Skeletal muscle satellite cell (primary cell): ENCODE measurements around the gene RIN1.
"Not testable (repeated sequence)": the region's sequence is repeated elsewhere in the genome, so short reads cannot be mapped to it uniquely, and the experiment has no call there.

Experiments
- H3K27me3 ChIP-seq: 2 replicates; pipeline ENCODE4 v1.7.0; 2013; ENCODE audit warnings: low read length; ENCODE audit not compliant: control insufficient read depth, insufficient read depth
- H3K36me3 ChIP-seq: 2 replicates; pipeline ENCODE4 v1.7.0; 2013; ENCODE audit warnings: mild to moderate bottlenecking, control low read depth, low read length; ENCODE audit not compliant: insufficient read depth
- H3K4me1 ChIP-seq: 2 replicates; pipeline ENCODE4 v1.7.0; 2013; ENCODE audit warnings: low read length; ENCODE audit not compliant: control insufficient read depth, insufficient read depth
- H3K4me2 ChIP-seq: 2 replicates; pipeline ENCODE4 v1.7.0; 2013; ENCODE audit warnings: mild to moderate bottlenecking, low read length
- H3K4me3 ChIP-seq: 2 replicates; pipeline ENCODE4 v1.7.0; 2013; ENCODE audit warnings: low read length
- H3K9ac ChIP-seq: 2 replicates; pipeline ENCODE4 v1.7.0; 2013; ENCODE audit warnings: mild to moderate bottlenecking, low read depth, low read length, moderate library complexity
- H3K9me3 ChIP-seq: replicated peaks from 2 replicates; pipeline ENCODE4 v1.7.0; 2013; ENCODE audit warnings: mild to moderate bottlenecking, control low read depth, low read length

Gene RIN1

GRCh38 chr11:66365711-66366619 lies 29.7 kb upstream of the RIN1 start:
- peaks cover 10% of the 10 kb centered on the region for H3K4me1 ChIP-seq
- H3K4me3 ChIP-seq: no peak overlapping the region
- H3K36me3 ChIP-seq: no peaks in the 10 kb centered on the region
- no peak overlapping the region for H3K4me2 ChIP-seq
- H3K9me3 ChIP-seq: no peaks in the 10 kb centered on the region
- peaks cover 18% of the 10 kb centered on the region for H3K27me3 ChIP-seq
- H3K9ac ChIP-seq: no peak overlapping the region

- H3K4me1 ChIP-seq: peaks cover 4% of the 10 kb centered on the region
- H3K27me3 ChIP-seq: peaks cover 16% of the 10 kb centered on the region
- H3K36me3 ChIP-seq: no peaks in the 10 kb centered on the region
- no peak overlapping the region for H3K4me2 ChIP-seq
- H3K4me3 ChIP-seq: no peak overlapping the region
- no peak overlapping the region for H3K9ac ChIP-seq
- no peaks in the 10 kb centered on the region for H3K9me3 ChIP-seq
Observed at GRCh38 chr11:66365166-66365565, 28.9 kb upstream of the RIN1 start.

GRCh38 chr11:66363805-66364535 lies 27.7 kb upstream of the RIN1 start:
- H3K9me3 ChIP-seq: no peaks in the 10 kb centered on the region
- H3K4me3 ChIP-seq: no peak overlapping the region
- H3K36me3 ChIP-seq: no peaks in the 10 kb centered on the region
- H3K27me3 ChIP-seq: peaks cover 15% of the 10 kb centered on the region
- H3K9ac ChIP-seq: no peak overlapping the region
- no peak overlapping the region for H3K4me2 ChIP-seq
- no peaks in the 10 kb centered on the region for H3K4me1 ChIP-seq

GRCh38 chr11:66363187-66363601 lies 27.0 kb upstream of the RIN1 start:
- Histone ChIP-seq H3K27me3 (peaks cover 8% of the 10 kb centered on the region), H3K4me1 (no peaks in the 10 kb centered on the region), H3K9me3 (no peaks in the 10 kb centered on the region), H3K4me3 (no peak overlapping the region), H3K9ac (no peak overlapping the region), H3K36me3 (no peaks in the 10 kb centered on the region), H3K4me2 (no peak overlapping the region)

- no peaks in the 10 kb centered on the region for H3K36me3 ChIP-seq
- no peaks in the 10 kb centered on the region for H3K9me3 ChIP-seq
- H3K27me3 ChIP-seq: peaks cover 3% of the 10 kb centered on the region
- H3K9ac ChIP-seq: no peak overlapping the region
- no peaks in the 10 kb centered on the region for H3K4me1 ChIP-seq
- no peak overlapping the region for H3K4me3 ChIP-seq
- no peak overlapping the region for H3K4me2 ChIP-seq
Observed at GRCh38 chr11:66362481-66363147, 26.4 kb upstream of the RIN1 start.

GRCh38 chr11:66361502-66361941 lies 25.3 kb upstream of the RIN1 start:
- peaks cover 3% of the 10 kb centered on the region for H3K27me3 ChIP-seq
- H3K36me3 ChIP-seq: no peaks in the 10 kb centered on the region
- H3K4me2 ChIP-seq: no peak overlapping the region
- H3K9me3 ChIP-seq: no peaks in the 10 kb centered on the region
- H3K9ac ChIP-seq: no peak overlapping the region
- no peaks in the 10 kb centered on the region for H3K4me1 ChIP-seq
- no peak overlapping the region for H3K4me3 ChIP-seq

- Histone ChIP-seq H3K27me3 (peaks cover 3% of the 10 kb centered on the region), H3K4me2 (no peak overlapping the region), H3K9ac (no peak overlapping the region), H3K4me3 (no peak overlapping the region), H3K4me1 (no peaks in the 10 kb centered on the region), H3K9me3 (no peaks in the 10 kb centered on the region), H3K36me3 (no peaks in the 10 kb centered on the region)
Observed at GRCh38 chr11:66360406-66361073, 24.3 kb upstream of the RIN1 start.

- Histone ChIP-seq H3K4me1 (no peaks in the 10 kb centered on the region), H3K27me3 (peaks cover 3% of the 10 kb centered on the region), H3K4me2 (no peak overlapping the region), H3K4me3 (no peak overlapping the region), H3K9me3 (no peaks in the 10 kb centered on the region), H3K36me3 (no peaks in the 10 kb centered on the region), H3K9ac (no peak overlapping the region)
Observed at GRCh38 chr11:66359662-66360087, 23.4 kb upstream of the RIN1 start.

GRCh38 chr11:66350560-66351235 lies 14.5 kb upstream of the RIN1 start:
- H3K4me3 ChIP-seq, H3K9ac ChIP-seq, H3K4me2 ChIP-seq, H3K9me3 ChIP-seq, H3K36me3 ChIP-seq, H3K27me3 ChIP-seq: not testable (repeated sequence)
- H3K4me1 ChIP-seq: peaks cover 16% of the 10 kb centered on the region

- no peak overlapping the region for H3K4me3 ChIP-seq
- H3K4me2 ChIP-seq: no peak overlapping the region
- no peaks in the 10 kb centered on the region for H3K27me3 ChIP-seq
- H3K4me1 ChIP-seq: peaks cover 27% of the 10 kb centered on the region
- no peaks in the 10 kb centered on the region for H3K36me3 ChIP-seq
- no peak overlapping the region for H3K9ac ChIP-seq
- H3K9me3 ChIP-seq: no peaks in the 10 kb centered on the region
Observed at GRCh38 chr11:66349084-66349386, 12.8 kb upstream of the RIN1 start.
